ENCODE data around the gene RMC1.

DNA sequence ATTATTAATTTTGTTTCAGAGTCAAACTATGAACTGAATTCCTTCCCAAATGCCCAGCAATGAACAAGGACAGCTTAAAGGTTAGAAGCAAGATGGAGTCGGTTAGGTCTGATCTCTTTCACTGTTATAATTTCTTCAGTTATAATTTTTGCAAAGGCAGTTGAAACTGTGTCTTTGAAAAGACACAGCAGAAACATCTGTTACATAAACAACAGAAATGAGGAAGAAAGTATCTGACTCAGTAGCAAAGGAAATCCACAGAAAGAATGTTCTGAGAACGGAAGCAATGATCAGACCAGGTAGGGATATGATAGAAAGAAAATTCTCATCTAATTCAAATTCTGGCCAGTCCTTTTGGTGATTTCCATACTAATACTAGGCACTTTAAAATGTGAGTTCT lies 5.2 kb upstream of the RMC1 start:
- TF ChIP-seq, protein P1, sequence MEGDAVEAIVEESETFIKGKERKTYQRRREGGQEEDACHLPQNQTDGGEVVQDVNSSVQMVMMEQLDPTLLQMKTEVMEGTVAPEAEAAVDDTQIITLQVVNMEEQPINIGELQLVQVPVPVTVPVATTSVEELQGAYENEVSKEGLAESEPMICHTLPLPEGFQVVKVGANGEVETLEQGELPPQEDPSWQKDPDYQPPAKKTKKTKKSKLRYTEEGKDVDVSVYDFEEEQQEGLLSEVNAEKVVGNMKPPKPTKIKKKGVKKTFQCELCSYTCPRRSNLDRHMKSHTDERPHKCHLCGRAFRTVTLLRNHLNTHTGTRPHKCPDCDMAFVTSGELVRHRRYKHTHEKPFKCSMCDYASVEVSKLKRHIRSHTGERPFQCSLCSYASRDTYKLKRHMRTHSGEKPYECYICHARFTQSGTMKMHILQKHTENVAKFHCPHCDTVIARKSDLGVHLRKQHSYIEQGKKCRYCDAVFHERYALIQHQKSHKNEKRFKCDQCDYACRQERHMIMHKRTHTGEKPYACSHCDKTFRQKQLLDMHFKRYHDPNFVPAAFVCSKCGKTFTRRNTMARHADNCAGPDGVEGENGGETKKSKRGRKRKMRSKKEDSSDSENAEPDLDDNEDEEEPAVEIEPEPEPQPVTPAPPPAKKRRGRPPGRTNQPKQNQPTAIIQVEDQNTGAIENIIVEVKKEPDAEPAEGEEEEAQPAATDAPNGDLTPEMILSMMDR (IDR thresholded peaks at IDR 0.05) = no peak
- no peak for TF ChIP-seq POLR2A (IDR thresholded peaks at IDR 0.05; ENCODE audit: low read depth)
- TF ChIP-seq EP300 (IDR thresholded peaks at IDR 0.05) = no peak
- TF ChIP-seq POLR2AphosphoS5 (IDR thresholded peaks at IDR 0.05) = no peak
